Omental fat pad (tissue), 4 donors: ENCODE results near the gene SYNE2. TPM values are rescaled to one million over a fixed set of nuclear protein-coding genes. Genes with fewer than 3 reads are reported as not detected.

ENCODE experiments used
- ATAC-seq: fragments of 150-250 bp; one replicate; pipeline ENCODE4 v1.9.1; 2016; ENCODE audit warnings: mild to moderate bottlenecking, moderate library complexity; ENCODE audit not compliant: low FRiP score
- DNase-seq: peaks from one replicate; pipeline ENCODE4 v3.0.0-alpha.2; 2019; ENCODE audit warnings: low spot score
- CTCF ChIP-seq, 3 donors: fragments of 450-650 bp; IDR thresholded peaks; one replicate each; pipeline ENCODE4 v1.5.1; 2016 to 2017; ENCODE audit warnings: antibody characterized with exemption in 3 of 3, mild to moderate bottlenecking in 3 of 3, moderate library complexity in 2 of 3
- total RNA-seq, 4 donors: library from RNA; depleted of rRNA; stranded (reverse); fragments of >200 nt; gene quantifications; one replicate each; pipeline ENCODE4 v1.1.0, GENCODE V29; 2016

The SYNE2 gene
- total RNA-seq, 4 donors from 2014 or later: 162 to 274 (median 207) TPM

GRCh38 chr14:64221391-64222003 lies 368.7 kb downstream of the SYNE2 start:
- TF ChIP-seq CTCF (IDR thresholded peaks at IDR 0.05): no peak
- ATAC-seq: no peak
- DNase-seq: no peak

GRCh38 chr14:64225151-64225757 lies 372.4 kb downstream of the SYNE2 start:
- no peak for TF ChIP-seq CTCF (IDR thresholded peaks at IDR 0.05)
- no peak for DNase-seq
- ATAC-seq: no peak

- ATAC-seq: no peak
- DNase-seq: no peak
- TF ChIP-seq CTCF (IDR thresholded peaks at IDR 0.05): no peak
These were observed 375.1 kb downstream of the SYNE2 start for GRCh38 chr14:64227856-64228255.

- DNase-seq (no peak), ATAC-seq (no peak)
- no peak for TF ChIP-seq CTCF (IDR thresholded peaks at IDR 0.05)
These were observed 376.7 kb downstream of the SYNE2 start for GRCh38 chr14:64229489-64229888.

- no peak for TF ChIP-seq CTCF (IDR thresholded peaks at IDR 0.05)
- no peak for ATAC-seq
- DNase-seq: no peak
These were observed 379.5 kb downstream of the SYNE2 start for GRCh38 chr14:64232095-64232838.

GRCh38 chr14:64232944-64233343 lies 380.1 kb downstream of the SYNE2 start:
- TF ChIP-seq CTCF (IDR thresholded peaks at IDR 0.05): no peak
- DNase-seq (no peak), ATAC-seq (no peak)
